Skeletal muscle cell (primary cell): ENCODE measurements around the gene MORC2.

Experiments
- DNase-seq: peaks from one replicate; pipeline ENCODE4 v3.0.0-alpha.2; 2010; ENCODE audit warnings: low read depth
- H3K4me3 ChIP-seq: 2 replicates; pipeline ENCODE4 v1.5.1; 2011; ENCODE audit warnings: low read depth, mild to moderate bottlenecking, control low read depth, low read length, moderate library complexity

The MORC2 gene

DNA sequence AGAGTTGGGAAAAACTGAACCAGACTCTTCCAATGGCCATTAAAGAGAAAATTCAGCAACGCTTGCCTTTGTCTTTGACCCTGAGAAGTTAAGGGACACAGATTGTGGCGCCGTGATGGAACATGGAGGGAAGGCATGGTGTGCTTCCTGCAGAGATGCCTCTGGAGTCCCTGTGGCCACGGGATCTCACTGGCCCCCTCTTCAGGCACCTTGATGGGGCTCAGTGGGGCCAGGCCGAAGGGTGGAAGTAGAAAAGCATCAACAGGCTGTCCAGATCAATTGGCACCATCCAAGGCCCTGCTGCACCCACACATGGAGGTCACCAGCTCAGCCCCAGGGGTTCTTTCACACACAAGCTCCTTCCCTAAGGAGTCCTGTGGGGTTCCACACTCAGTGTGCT, 42.9 kb downstream of the MORC2 start:
- no peak for DNase-seq
- no peak overlapping the region for H3K4me3 ChIP-seq

DNA sequence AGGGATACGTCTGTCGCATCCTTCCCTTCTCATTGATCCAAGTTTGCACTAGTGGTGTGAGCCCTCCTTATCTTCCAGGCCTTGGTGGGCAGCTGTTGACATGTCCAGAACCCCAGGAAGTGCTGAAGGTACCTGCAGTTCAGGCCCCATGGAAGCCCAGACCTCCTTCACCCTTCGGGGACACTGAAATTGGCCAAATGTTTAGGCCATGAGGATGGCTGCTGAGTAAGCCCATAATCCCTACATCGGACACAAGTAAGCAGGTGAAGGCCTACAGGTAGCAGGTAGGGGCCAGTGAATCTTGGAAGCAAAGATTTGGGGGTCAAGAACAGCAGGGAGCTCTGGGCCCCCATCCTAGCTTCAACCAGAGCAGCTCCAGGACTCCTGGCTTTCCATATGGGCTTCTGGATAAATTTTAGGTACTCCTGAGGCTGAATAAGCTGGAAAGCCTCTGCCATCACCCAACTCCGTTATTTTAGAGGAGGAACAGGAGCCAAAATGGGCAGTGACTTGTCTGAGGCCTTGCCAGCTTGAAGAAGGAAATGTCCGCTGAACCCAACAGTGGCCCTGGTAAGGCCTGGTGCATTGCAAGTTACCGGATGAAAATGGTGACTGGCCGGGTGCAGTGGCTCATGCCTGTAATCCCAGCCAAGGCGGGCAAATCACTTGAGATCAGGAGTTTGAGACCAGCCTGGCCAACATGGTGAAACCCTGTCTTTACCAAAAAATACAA, 45.2 kb downstream of the MORC2 start:
- no peak overlapping the region for H3K4me3 ChIP-seq
- no peak for DNase-seq

DNA sequence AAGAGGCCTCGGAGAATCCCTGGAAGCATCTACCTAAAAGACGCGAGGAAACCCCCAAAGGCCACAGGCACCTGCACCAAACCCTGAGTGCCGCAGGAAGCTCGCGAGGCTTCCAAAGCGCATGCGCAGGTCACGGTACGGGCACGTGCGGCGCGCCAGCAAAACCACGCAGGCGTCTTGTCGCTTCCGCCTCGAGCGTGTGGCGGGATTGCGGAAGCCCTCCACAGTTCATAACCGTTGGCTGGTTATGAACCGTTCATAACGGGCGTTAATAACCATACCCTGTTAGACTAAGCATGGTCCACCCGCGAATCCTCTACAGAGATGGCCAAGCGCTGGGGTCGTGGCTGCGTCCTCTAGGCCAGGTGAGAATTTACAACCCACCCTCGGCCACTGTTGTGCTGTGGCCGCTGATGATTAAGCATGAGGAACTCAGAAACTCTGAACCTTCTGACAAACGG, 46.4 kb downstream of the MORC2 start:
- peak overlapping the region; percentile 32 for H3K4me3 ChIP-seq
- peak; percentile 3 for DNase-seq

DNA sequence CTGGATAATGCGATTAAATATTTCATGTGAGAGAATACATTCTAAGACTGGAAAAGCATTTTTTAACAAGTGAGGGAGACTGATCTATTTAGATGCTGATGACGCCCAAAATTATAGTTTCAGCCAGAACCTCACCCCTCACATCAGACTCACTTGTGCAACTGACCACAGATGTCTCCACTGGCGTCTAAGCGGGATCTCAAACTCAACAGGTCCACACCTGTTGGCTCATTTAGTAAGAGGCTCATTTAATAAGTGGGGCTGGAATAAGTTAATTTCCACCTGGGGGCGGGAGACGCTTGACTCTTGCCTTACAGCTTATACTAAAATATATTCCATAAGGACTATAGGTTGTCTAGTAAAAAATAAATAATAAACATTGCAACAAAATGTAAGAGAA, 47.5 kb downstream of the MORC2 start:
- no peak for DNase-seq
- H3K4me3 ChIP-seq = no peak overlapping the region

DNA sequence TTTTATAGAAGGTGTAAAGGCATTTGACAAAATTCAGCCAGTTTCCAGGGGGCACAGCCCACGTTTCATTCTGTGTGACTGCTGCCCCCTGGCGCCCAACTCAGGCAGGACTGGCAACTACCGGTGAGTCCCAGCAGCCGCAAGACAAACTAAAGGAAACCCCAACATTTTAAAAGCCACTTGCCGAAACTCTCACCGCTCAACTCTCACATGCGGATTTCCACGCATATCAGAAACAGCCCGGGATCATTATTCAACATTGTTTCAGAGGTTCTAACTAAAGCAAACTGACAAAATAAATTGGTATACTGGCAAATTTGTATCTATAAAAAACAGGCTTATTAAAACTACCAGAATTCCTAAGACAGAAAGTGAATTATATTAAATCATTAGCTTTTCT, 48.2 kb downstream of the MORC2 start:
- H3K4me3 ChIP-seq = no peak overlapping the region
- peak; percentile 13 for DNase-seq

DNA sequence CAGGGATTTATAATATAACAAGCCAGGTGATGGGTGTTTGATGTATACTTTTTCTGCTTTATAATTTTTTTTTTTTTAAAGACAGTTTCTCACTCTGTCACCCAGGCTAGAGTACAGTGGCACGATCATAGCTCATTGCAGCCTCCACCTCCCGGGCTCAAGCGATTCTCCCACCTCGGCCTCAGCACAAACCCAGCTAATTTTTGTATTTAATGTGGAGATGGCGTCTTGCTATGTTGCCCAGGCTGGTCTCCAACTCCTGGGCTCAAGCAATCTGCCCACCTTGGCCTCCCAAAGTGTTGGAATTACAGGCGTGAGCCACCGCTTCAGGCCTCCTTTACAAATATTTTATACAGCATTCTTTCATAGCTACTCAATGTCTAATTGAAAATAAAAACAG, 48.6 kb downstream of the MORC2 start:
- DNase-seq = no peak
- H3K4me3 ChIP-seq = no peak overlapping the region

DNA sequence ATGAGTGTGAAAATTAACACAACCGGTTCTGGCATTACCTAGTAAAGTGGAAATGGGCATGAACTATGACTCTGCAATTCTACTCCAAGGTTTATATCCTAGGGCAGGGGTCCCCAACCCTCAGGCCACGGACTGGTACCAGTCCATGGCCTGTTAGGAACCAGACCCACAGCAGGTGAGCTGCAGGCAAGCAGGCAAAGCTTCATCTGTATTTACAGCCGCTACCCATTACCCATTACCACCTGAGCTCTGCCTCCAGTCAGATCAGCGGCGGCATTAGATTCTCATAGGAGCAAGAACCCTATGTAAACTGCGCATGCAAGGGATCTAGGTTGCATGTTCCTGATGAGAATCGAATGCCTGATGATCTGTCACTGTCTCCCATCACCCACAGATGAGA, 49.8 kb downstream of the MORC2 start:
- H3K4me3 ChIP-seq = no peak overlapping the region
- no peak for DNase-seq

DNA sequence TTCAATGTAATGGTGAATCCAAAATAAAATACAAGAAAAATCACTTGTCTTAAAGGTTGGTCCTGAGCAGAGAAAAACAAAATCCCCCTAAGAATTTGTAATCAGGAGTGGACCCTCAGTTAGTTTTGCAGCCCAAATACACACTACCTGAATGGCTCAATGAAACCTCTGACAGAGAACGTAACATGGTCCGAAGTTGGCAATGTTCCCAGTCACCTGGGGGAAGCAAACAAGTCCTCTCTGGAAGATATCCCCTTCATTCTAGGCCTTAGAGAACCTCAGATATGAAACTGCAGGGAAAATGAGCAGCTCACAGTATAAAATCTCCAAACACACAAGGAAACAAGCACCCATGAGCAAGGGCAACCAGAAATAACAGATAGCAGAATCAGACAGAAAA, 58.2 kb downstream of the MORC2 start:
- DNase-seq = no peak
- no peak overlapping the region for H3K4me3 ChIP-seq

DNA sequence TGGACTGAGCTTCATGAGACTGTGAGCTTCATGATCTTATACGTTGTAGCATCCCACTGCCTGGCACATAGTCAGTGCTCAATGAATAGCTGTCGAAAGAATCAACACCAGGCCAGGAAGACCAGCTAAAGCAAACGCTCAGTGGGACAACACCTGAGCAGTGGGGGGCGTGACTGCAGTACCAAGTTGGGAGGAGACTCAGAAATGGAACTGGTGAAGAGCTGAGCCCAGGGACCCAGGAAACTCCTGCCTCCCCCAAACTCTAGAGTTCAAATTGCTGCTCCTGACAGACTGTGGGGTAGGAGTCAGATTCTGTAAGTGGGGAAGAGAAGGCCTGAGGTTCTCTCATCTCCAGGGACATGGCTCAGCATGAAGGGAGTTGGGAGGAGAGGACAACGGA, 59.3 kb downstream of the MORC2 start:
- no peak for DNase-seq

DNA sequence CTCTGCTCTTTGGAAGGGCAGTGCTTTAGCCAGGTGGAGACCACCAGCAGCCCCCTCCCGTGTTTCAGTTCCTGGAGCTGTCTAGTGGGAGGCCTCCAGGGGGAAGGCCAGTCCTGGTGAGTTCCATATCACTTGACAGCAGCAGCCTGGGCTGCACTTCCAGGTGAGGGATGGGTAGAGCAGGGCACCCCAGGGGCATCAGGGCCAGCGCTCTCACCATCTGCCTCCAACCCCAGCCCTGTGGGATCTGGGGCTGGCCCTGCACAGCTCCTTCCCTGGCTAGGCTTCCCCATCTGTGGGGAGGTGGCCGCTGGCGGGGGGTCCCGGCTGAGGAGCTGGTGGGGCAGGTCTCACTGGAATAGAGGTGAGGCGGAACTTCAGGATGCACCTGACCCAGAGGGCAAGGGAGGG, 60.5 kb downstream of the MORC2 start:
- DNase-seq = no peak

More for the DNA sequence above, 59.3 kb downstream of the MORC2 start:
- H3K4me3 ChIP-seq = no peak overlapping the region

DNA sequence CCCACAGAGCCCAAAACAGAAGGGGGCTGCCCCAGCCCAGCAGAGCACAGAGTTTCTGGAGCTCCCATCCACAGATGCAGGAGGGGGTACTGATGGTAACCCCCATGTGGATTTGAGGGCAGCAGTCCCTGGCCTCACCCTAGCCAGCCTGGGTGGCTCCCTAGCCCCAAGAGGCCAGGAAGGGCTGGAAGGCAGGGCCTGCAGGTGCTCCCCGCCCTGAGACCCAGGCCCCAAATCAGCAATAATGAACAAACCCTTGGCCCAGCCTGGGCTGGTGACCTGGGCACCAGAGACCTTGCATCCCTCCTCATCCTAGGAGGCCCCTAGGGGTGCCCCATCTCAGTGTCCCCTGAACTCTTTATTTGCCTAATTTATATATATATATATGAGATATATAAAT, 61.6 kb downstream of the MORC2 start:
- H3K4me3 ChIP-seq = no peak overlapping the region
- DNase-seq = no peak

More for the DNA sequence above, 60.5 kb downstream of the MORC2 start:
- no peak overlapping the region for H3K4me3 ChIP-seq

DNA sequence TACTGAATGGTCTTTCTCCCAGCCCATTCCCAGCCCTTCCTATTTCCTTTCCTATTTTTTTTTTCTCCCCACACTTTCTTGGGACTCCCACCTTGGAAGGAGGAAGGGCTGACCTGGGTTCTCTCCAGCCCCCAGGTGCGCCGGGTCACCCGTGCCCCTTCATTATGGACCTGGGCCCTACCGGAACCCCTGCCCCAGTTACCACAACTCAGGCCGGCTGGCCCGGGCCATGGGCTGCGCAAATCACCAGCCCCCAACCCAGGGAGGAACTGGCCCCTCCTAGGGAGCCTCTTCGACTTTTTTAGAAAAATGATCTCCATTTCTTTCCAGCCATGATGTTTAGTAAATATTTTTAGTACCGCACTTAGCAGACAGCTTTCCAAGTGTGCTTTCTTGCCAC, 62.2 kb downstream of the MORC2 start:
- no peak for DNase-seq
- H3K4me3 ChIP-seq = no peak overlapping the region

DNA sequence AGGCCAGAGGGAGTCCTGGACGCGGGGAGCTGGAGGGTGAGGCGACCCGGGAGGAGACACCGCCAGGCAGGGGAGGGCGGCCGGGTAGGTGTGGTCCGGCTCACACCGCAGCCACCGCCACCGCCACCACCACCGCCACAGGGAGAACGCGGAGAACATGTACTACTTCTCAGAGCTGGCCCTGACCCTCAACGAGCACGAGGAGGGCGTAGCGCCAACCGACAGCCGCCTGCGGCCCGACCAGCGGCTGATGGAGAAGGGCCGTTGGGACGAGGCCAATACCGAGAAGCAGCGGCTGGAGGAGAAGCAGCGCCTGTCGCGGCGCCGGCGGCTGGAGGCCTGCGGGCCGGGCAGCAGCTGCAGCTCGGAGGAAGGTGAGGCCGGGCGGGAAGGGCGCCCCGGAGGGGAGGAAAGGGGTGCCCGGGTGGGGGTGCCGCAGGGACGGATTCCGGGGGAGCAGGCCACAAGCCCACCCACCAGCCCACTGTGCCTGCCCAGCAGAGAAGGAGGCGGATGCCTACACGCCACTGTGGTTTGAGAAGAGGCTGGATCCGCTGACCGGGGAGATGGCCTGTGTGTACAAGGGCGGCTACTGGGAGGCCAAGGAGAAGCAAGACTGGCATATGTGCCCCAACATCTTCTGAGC, 62.8 kb downstream of the MORC2 start:
- no peak overlapping the region for H3K4me3 ChIP-seq
- no peak for DNase-seq

DNA sequence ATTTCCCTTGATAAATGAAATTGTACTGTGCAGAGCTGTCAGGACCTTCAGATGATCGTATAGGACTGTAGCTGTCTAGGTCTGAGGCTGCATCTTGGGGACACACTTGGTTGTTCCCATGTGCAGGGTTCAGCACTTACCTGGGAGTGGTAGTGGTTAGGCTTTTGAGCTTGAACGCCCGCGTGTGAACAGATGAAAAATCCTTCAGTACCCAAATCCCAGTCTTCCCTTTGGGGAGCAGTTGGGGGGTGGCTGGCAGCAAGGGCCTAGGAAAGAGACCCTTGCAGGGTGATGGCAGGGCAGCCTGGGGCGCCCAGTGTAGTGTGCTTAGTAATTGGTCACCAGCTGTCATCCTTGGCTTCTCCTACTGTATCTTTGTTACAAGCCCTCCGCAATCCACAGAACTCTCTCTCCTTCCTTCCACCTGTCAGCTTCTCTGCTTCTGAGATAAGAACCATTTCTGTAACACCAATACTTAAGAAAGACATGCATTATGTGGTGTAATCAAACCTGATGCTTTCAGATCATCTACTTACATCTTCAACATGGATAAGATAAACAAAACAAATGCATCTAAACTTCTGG, 64.6 kb downstream of the MORC2 start:
- no peak for DNase-seq
- H3K4me3 ChIP-seq = no peak overlapping the region

DNA sequence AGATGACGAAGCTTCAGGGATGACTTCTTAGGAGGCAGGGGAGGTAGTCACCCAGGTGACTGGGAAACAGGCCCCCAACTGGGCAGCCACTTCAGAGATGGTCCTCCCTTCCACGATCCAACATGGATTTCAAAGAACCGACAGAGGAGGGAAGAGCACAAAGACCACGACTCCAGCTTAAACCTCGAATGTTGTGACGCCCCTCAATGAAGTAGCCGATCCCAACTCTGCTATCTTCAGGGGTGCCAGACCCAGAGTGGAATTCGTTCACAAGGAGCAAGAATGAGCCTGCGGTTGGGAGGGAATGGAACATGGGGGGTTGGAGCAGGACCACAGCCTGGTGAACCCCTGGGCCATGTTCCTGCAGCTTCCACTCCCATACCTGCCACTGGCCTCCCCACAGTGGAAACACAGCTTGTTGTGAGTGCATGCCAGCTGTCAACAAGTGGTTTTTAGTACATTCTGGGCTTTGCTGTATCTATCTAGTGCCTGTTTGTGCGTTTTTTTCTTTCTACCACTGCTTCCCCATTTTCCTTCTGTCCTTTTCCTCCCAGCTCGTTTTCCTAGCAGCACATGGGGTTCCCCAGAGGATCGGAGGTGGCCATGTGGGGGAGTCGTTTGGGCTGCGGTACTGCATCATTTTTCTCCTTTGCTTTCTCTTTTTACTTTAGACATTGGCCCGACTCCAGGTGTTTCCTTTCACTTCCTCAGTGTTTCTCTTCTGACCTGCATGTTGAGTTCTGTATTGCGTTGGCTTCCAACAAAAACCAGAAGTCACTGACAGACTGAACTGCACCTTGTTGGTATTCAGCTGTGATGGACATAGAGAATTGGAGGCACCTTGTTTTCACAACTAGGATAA, 65.8 kb downstream of the MORC2 start:
- no peak for DNase-seq
- H3K4me3 ChIP-seq = no peak overlapping the region

DNA sequence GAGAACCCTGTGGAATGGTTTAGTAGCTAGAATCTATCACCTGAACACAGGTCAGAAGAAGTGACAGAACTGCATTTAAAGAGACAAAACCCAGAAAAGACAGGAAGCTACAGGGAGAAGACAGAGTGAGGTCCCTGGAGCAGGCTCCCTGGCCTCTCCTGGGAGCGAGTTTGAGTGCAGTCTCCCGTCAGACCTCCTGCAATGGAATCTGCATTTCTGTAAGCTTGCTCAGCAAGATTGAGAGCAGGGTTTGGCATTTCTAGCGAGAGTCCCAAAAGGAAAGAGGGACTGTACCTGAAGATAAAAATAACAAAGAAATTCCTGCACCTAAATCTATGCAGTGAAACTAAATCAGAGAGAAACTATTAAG, 74.2 kb downstream of the MORC2 start:
- no peak for DNase-seq
- no peak overlapping the region for H3K4me3 ChIP-seq

DNA sequence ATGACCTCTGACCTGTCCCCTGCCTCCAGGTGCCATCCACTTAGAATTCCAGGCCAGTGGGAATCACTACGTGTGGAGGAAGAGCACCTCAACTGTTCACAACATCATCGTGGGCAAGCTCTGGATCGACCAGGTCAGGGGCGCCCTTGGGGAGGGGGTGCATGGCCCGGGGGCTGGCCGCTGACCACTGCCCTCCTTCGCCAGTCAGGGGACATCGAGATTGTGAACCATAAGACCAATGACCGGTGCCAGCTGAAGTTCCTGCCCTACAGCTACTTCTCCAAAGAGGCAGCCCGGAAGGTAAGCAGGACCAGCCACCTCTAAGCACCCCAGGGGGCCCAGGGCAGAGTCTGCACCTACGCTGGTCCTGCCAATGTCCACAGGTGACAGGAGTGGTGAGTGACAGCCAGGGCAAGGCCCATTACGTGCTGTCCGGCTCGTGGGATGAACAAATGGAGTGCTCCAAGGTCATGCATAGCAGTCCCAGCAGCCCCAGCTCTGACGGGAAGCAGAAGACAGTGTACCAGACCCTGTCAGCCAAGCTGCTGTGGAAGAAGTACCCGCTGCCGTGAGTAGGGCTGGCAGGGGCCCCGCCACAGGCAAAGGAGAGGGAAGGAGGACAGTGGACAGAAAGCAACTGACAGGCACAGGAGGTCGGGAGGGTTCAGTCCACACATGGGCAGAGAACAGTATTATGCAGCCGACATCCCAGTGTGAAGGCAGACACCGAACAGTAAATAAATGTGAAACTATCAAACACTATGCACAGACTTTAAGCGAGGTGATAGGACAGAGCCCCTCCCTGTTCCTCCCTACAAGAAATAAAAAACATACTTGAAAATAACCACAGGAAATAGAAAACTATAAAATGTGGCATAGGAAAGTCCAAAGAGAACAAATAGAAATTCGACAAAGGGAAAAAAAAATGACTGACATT, 74.9 kb downstream of the MORC2 start:
- no peak for DNase-seq
- H3K4me3 ChIP-seq = no peak overlapping the region

DNA sequence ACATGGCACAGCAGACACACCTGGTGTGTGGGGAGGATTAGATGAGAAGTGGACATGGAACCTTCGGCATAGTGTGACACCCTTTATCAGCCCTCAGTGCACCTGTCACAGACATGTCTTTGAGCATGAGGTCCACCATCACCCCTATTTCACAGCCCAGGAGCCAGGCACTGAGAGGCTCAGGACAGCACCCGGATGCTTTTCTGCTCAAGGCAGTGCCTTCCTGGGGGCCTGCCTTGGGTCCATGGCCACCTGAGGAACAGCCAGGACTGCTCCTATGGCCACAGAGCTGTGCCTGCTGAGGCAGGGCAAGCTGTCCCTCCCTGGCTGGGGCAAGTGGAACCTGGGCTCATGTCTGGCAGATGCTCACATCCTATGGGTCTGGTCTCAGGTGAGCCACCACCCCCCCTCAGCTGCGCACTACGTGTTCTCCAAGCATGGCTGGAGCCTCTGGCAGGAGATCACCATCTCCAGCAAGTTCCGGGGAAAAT, 75.8 kb downstream of the MORC2 start:
- DNase-seq = no peak
- no peak overlapping the region for H3K4me3 ChIP-seq

DNA sequence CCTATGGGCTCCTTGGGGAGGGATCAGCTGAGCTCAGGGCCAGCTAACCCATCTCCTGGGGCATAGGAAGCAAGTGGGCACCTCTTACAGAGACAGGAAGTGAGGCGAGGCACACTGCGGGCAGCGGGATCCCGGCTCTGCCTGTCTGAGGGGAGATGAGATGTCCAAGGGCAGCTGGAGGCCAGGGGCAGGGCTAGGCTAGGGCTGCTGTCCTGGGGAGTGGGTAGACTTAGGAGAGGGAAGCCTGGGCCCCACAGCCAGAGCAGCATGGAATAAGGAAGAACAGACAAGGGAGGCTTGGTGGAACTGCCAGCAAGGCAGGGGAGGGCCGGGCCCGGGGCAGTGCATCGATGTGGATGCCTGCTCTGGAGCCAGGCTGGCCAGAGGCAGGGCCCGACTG, 76.3 kb downstream of the MORC2 start:
- DNase-seq = no peak
- no peak overlapping the region for H3K4me3 ChIP-seq
